NCI-H1694 treated with DMSO at 0.1 percent for 48 hours (cell line): Measurements from ENCODE around the gene DDX5.
A peak's percentile ranks its signal among the peaks of the same experiment; 100 is the strongest.
"Not testable (repeated sequence)": the region's sequence is repeated elsewhere in the genome, so short reads cannot be mapped to it uniquely, and the experiment has no call there.

Experiments
- DNase-seq: peaks from one replicate; lab custom pipeline; 2025; lab: John Stamatoyannopoulos, UW

Gene DDX5

GRCh38 chr17:64507413-64507782 lies 1.3 kb upstream of the DDX5 start:
- peak; percentile 86 for DNase-seq

DNA sequence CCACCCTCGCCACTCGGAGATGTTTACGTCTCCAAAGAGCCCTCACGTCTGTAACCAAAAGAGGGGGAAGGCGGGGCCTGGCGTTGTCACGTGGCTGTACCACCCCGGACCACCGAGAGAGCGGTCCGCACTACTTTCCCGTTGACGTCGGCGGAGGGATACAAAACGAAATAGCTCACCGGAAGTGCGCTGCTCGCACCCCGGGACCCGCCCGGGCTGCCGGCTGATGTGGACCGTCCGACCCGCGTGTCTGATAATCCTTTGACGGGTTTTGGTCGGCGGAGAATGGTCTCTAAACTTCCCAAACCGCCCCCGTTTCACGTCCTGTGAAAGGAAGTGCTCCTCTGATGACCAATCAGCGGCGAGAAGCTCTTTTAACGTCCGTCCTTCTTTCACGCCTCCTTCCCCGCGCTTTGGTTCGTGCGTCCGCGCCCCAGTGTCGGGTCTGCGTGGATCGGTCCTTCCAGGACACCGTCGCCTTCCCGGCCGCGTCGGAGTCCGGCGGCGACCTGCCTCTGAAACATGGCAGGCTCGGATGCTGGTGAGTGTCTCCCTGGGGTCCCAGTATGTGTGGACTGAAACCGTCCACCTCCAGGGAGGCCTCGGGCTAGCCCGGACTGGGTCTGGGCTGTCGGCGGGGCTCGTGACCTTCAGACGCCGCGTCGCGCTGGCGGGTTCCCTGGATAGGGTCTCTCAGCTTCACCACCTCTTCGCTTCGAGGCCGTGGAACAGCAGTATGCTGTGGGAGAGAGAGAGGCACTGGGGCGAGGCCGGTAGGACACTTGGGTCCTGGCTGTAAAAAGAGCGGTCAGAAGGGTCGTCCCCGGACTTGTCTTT lies 705 bp upstream of the DDX5 start, which contains the start of gene CEP95:
CEP95 (plus strand) TSS at position 402 of the 837 bp plus-strand sequence; CDS start at position 523, 121 bp downstream.
- peak; percentile 97 for DNase-seq

DNA sequence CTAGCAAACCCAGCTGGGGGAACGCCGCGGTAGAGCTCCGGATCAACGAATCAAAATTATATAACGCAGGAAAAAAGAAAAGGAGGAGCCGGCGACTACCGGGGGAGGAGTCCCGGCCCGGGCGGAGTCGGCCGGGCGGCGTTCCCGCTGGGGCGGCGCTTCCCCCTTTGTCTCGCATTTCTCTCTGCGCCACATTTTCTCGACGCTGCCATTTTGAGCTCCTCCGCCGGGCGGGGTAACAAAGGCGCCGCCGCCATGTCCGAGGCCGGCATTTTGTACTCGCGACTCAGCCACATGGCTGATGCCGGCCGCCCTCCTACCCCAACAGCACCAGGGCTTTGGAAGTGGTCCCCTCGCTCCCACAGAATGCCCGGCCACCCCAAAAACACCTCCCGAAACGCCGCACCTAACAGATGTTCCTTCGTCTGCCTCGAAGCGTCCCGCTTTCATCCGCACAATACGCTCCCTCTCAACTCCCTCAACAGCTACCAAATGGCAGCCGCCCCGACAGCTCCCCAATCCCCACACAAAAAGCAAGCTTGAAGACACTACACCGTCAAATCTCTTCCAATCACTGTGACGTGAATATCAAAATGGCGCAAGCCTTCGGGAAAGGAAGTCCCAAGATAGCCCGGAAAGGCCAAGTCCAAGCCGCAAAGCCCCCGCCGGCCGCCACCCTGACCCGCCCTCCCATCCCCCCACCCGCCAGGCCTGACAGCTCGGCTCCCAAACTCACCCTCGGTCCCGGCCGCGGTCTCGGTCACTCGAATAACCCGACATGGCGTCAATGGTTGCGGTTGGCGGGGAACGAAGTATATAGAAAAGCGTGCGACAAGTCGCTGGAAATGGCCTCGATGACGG lies 519 bp downstream of the DDX5 start:
- DNase-seq = peak; percentile 77

- DNase-seq = peak; percentile 65
Measured at GRCh38 chr17:64504769-64505339, 1.2 kb downstream of the DDX5 start.

- DNase-seq = no peak
Measured at GRCh38 chr17:64503821-64504768, 2.0 kb downstream of the DDX5 start.

GRCh38 chr17:64503341-64503740 lies 2.7 kb downstream of the DDX5 start:
- DNase-seq = no peak

- no peak for DNase-seq
Measured at GRCh38 chr17:64502809-64503208, 3.3 kb downstream of the DDX5 start.

DNA sequence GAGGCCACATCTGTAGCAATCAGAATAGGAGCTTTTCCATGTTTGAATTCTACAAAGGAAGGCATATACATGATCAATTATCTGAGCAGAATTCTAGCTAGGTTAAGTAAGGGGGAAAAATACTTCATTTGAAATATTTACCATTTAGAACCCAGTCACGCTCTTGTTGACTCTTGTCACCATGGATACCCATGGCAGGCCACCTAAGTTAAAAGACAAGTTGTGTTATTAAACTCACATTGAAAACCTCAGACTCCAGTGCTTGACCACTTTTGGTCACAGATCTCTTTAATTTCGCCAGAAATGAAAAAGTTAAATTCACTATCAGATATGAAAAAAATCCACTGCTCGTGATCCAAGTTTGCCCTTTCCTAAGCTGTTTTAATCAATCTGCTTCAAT lies 4.1 kb downstream of the DDX5 start:
- no peak for DNase-seq

DNA sequence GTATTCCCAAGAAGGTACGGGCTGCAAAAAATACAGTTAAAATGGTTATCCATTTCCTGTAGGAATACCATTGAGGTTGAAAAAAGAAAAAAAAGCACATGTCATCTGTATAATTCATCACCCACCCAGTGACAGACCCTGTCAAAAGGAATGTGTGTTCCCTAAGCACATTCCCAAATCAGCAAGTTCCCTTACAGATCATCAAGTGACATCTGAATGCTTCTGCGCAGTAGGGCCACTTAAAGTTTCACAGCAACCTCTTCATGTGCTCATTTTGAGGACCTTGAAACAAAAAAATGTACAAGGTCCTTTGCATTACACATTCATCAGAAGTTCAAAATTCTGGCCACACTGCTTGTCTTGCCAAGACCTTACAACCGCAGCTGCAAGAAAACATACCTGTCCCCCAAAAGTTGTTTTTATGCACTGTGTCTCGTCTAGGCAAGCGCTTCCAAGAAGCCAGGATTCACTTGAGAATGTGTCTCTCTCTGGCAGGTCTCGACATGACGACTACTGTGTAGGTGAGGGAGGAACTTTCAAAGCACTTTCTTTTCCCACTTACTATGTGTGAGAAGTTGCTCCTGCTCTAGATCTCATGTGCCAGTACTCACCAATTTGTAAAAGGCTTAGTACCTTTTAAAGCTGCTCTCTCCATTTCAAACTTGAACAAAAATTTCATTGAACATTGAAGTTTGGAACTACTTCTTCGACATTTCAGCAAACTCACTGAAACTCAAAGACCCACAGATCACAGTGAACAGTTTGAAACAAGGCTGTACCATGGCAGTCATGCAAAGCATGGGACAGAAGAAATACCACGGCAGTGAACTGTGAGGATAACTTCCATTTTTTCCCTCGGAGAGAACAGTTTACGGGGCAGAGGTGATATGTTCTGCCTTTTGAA lies 5.0 kb downstream of the DDX5 start:
- no peak for DNase-seq

DNA sequence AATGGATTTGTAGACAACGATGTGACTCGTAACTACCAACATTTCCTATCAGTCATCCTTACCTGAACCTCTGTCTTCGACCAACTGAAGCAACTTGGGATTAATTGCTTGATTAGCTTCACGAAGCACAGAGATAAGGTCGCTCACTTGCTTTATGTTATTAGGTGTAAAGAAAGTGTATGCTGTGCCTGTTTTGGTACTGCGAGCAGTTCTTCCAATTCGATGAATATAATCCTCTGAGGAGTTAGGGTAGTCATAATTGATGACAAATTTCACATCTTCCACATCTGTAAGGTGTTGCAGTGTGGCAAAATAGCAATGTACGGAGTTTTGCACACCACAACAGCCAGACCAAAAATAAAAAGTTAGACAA lies 5.6 kb downstream of the DDX5 start:
- DNase-seq = no peak

- DNase-seq = no peak
Measured at GRCh38 chr17:64499805-64500486, 6.1 kb downstream of the DDX5 start.

- no peak for DNase-seq
Measured at GRCh38 chr17:64498308-64499203, 7.5 kb downstream of the DDX5 start.

GRCh38 chr17:64497565-64498035 lies 8.5 kb downstream of the DDX5 start:
- DNase-seq = peak; percentile 38

DNA sequence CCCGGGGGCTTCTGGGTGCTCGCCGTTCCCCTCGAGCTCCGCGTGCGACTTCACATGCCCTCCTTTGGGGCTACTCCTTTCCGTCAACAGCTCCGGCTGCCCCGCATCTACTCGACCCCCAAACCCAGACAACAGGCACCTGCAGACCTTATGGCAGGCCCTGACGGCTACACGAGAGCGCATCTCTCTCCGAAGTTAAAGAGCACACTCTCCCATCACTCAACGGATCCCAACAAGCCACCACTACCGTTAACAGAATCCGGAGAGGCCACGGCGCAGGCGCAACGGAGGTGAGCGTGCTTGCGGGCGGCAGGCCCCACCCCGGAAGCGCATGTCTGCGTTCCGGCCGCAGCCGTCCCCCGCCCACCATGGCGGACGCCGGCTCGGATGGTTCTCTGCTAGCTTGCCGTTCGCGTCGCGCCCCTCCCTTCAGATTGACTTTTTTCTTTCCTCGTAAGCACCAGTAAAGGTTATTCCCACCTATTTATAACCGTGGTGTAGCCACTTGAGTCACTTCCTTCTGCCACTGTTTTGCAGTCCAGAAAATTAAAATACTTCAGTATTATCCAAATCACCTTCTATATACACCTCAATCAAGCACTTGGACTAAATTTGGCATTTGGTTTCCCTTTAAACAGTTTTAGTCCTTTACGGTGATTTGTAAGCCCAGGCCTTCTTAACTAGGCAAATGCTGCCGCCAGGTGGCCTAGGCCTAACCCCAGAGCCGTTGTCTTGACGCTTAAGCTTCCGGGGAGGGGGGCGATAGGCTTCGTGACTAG lies 9.1 kb downstream of the DDX5 start, which contains the start of gene POLG2:
POLG2 (minus strand) TSS at position 269 of the 779 bp plus-strand sequence; CDS start at position 183, 86 bp downstream.
- DNase-seq = peak; percentile 90

GRCh38 chr17:64496348-64496785 lies 9.7 kb downstream of the DDX5 start:
- no peak for DNase-seq

DNA sequence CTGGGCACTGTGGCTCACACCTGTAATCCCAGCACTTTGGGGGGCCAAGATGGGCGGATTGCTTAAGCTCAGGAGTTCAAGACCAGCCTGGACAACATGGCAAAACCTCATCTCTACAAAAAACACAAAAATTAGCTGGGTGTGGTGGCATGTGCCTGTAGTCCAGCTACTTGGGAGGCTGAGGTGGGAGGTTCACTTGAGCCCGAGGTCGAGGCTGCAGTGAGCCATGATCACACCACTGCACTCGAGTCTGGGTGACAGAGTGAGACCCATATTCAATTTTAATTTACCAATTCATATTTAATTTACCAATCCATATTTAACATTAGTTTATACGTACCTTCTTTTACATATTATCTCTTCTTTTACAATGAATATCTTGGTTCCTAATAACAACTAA lies 10.8 kb downstream of the DDX5 start:
- not testable (repeated sequence) for DNase-seq

DNA sequence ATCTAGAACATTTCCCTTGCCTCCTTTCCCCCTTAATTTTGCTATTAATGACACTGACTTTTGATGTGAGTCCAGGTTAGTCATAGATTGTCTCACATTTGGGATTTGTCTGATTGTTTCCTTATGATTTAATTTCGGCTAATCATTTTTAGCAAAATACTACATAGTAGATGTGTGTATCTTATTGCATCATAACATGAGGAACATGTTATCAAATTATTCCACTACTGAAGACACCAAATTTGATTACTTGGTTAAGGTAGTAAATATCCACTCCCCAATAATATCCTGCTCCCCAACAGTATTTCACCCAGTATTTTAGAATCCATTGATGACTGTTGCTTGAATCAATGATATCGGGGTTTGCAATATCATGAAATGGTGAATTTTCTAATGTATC lies 12.0 kb downstream of the DDX5 start:
- DNase-seq = no peak
